DMS153 (cell line): ENCODE results near the gene IL36B.

Experiments used
- DNase-seq: peaks from one replicate; lab custom pipeline; 2025; lab: John Stamatoyannopoulos, UW

Gene IL36B

GRCh38 chr2:113009622-113010021, 43.0 kb downstream of the IL36B start:
- no peak for DNase-seq

- DNase-seq: no peak
Measured at GRCh38 chr2:113007250-113007649, 45.4 kb downstream of the IL36B start.

GRCh38 chr2:113005030-113005509, 47.6 kb downstream of the IL36B start, which contains the start of gene IL36A:
Gene IL36A (plus strand): TSS chr2:113005459. CDS start chr2:113005872, 413 bp downstream.
- DNase-seq: no peak

- no peak for DNase-seq
Measured at GRCh38 chr2:113002677-113003076, 50.0 kb downstream of the IL36B start.

- DNase-seq: no peak
Measured at GRCh38 chr2:113000436-113000835, 52.2 kb downstream of the IL36B start.

DNA sequence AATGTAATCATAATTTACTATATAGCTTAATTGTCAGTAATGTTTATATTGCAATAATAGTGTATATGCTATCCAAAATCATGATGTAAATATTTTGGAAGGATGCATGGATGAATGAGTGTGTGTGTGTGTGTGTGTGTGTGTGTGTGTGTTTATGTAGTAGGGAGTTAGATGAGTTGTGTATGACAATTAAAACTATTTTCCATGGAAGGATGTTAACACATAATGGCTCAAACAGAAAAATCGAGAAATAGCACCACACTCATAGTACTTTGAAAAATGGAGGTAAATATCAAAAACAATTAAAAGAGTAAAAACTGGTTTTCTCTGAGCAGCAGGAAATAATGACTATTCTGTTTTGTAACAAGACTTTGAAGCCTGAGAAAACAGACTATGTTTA, 55.5 kb downstream of the IL36B start:
- no peak for DNase-seq

DNA sequence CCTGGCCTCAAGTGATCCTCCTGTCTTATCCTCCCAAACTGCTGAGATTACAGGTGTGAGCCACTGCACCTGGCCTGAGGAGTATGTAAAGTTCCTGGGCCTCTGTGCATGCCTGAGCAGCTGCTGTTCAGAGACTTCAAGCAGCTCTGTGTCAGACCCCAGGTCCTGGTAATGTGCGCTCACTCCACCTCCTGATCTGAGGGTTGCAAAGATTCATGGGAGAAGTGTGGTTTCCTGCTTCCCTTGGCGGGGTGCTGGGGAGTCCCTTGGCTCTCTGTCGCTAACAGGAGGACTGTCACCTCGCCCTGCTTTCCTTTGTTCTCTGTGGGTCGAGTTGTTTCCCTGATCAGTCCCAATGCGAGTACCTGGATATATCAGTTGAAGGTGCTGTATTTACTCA, 56.0 kb downstream of the IL36B start:
- no peak for DNase-seq

DNA sequence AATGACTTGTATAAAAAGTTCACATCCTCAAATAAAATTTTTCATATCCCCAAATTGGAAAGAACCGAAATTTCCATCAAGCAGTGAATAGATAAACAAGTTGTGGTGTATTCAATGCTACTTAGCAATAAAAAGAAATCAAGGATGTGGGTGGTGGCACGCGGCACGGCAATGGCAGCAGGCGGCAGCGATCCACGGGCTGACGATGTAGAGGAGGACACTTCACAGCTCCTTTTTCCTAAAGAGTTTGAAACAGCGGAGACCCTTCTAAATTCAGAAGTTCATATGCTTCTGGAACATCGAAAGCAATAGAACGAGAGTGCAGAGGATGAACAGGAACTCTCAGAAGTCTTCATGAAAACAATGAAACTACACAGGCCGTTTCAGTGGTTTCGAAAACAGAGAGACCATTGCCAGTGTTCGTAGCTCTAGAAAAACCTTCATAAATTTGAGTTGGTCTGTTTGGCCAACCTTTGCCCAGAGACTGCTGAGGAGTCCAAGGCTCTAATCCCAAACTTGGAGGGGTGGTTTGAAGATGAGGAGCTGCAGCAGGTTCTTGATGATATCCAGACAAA, 57.2 kb downstream of the IL36B start:
- DNase-seq: no peak

GRCh38 chr2:112994648-112995047, 58.0 kb downstream of the IL36B start:
- no peak for DNase-seq

DNA sequence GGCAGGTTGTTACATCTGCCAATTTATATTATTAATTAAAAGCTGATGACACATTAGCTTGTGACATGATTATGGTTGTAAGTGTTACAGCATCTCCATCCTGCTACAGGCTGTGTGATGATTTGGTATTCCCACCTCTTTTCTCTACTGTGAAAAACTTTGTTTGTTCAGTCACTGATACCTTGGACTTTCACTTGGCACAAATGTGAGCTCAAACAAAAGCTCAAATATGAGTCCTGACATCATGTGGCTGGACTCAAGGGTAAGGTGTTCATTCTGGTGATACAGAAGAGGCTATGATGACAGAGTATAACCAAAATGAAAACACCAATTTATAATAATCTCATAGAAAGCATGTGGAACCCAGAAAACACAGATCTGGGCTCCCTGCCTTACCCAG, 58.8 kb downstream of the IL36B start:
- DNase-seq: no peak

DNA sequence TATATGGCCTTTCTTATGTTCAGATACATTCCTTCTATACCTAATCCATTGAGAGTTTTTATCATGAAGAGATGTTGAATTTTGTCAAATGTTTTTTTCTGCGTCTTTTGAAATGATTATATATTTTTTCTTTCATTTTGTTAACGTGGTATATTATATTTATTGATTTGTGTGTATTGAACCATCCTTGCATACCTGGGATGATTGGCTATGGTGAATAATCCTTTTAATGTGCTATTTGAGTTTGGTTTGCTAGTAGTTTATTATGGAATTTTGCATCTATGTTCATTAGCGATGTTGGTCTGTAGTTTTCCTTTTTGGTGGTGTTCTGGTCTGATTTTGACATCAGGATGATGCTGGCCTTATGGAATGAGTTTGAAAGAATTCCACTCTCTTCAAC, 63.1 kb downstream of the IL36B start:
- DNase-seq: no peak

DNA sequence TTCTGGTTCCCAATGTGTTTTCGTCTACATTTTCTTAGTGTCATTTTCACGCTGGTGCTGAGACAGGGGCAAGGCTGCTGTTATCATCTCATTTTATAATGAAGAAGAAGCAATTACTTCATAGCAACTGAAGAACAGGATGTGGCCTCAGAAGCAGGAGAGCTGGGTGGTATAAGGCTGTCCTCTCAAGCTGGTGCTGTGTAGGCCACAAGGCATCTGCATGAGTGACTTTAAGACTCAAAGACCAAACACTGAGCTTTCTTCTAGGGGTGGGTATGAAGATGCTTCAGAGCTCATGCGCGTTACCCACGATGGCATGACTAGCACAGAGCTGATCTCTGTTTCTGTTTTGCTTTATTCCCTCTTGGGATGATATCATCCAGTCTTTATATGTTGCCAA, 67.6 kb downstream of the IL36B start:
- DNase-seq: no peak

DNA sequence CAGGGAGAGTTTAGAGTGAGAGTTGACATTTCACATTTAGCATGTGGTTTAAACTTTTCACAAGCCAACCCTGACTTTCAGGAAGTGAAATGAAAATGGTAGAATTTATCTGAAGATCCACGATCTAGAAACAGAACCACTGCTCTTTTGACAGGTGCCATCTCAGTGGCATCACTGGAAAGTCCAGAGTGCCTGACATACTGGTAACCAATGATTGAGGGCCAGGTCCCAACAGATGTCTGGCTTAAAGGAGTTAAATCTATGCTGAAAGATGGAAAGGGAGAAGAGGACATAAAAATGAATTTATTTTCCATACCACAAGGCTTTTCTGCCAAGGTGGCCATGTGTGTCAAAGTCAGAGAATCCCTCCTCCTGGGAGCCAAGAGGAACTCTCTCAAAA, 72.1 kb downstream of the IL36B start:
- no peak for DNase-seq

DNA sequence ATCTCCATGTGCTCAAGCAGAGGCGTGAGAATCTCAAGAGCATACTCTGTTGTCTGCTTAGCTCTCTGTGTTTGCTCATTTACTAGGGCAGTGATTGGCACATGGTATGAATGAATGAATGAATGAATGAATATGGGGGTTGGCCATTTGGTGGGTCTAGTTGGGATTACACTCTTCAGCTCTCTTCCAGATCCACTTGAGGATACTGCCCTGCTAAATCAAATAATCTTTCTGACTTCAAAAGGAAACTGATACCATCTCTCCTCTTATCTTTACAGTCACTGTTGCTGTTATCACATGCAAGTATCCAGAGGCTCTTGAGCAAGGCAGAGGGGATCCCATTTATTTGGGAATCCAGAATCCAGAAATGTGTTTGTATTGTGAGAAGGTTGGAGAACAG, 72.9 kb downstream of the IL36B start:
- no peak for DNase-seq

- no peak for DNase-seq
Measured at GRCh38 chr2:112977559-112978056, 75.1 kb downstream of the IL36B start, which contains the start of gene IL36G. Gene IL36G (plus strand): TSS chr2:112978006. CDS start chr2:112978639, 633 bp downstream.
